Measurements from ENCODE around the gene KRTAP26-1.
A peak's percentile ranks its signal among the peaks of the same experiment; 100 is the strongest.

KRTAP26-1 gene

GRCh38 chr21:30320215-30320614 is at the start of gene KRTAP26-1:
TSS of gene KRTAP26-1 (minus strand) at chr21:30320315. CDS start at chr21:30320035, 280 bp downstream.
- DNase-seq: no peak

GRCh38 chr21:30355906-30356305 is 35.8 kb upstream of the KRTAP26-1 start:
- DNase-seq: no peak

- no peak for DNase-seq
Measured at GRCh38 chr21:30354308-30355005, 34.3 kb upstream of the KRTAP26-1 start.

- no peak for DNase-seq
Measured at GRCh38 chr21:30351534-30351933, 31.4 kb upstream of the KRTAP26-1 start.

GRCh38 chr21:30349572-30349971 is 29.5 kb upstream of the KRTAP26-1 start:
- peak in 1 of 2 experiments; percentile 15 for DNase-seq

GRCh38 chr21:30348506-30348905 is 28.4 kb upstream of the KRTAP26-1 start, which contains the start of gene KRTAP23-1:
TSS of gene KRTAP23-1 (minus strand) at chr21:30348606. CDS start at chr21:30348606, 0 bp downstream.
- DNase-seq: no peak

- DNase-seq: no peak
Measured at GRCh38 chr21:30345014-30345413, 24.9 kb upstream of the KRTAP26-1 start.

- DNase-seq: peak; percentile 11 to 42
Measured at GRCh38 chr21:30340714-30341573, 20.8 kb upstream of the KRTAP26-1 start.

GRCh38 chr21:30338717-30339116 is 18.6 kb upstream of the KRTAP26-1 start:
- no peak for DNase-seq

- no peak for DNase-seq
Measured at GRCh38 chr21:30337772-30338171, 17.7 kb upstream of the KRTAP26-1 start.

- no peak for DNase-seq
Measured at GRCh38 chr21:30337276-30337744, 17.2 kb upstream of the KRTAP26-1 start, which contains the start of gene KRTAP27-1. TSS of gene KRTAP27-1 (minus strand) at chr21:30337694. CDS start at chr21:30337668, 26 bp downstream.

GRCh38 chr21:30336596-30336995 is 16.5 kb upstream of the KRTAP26-1 start:
- DNase-seq: no peak

- no peak for DNase-seq
Measured at GRCh38 chr21:30333736-30334135, 13.6 kb upstream of the KRTAP26-1 start.

GRCh38 chr21:30332681-30333080 is 12.6 kb upstream of the KRTAP26-1 start:
- DNase-seq: no peak

- no peak for DNase-seq
Measured at GRCh38 chr21:30329203-30329875, 9.2 kb upstream of the KRTAP26-1 start.

- DNase-seq: no peak
Measured at GRCh38 chr21:30326390-30326789, 6.3 kb upstream of the KRTAP26-1 start.

GRCh38 chr21:30315701-30316100 is 4.4 kb downstream of the KRTAP26-1 start:
- DNase-seq: no peak

- peak; percentile 25 to 29 for DNase-seq
Measured at GRCh38 chr21:30306884-30307283, 13.2 kb downstream of the KRTAP26-1 start.

GRCh38 chr21:30305136-30305535 is 15.0 kb downstream of the KRTAP26-1 start:
- no peak for DNase-seq

- no peak for DNase-seq
Measured at GRCh38 chr21:30289215-30289614, 30.9 kb downstream of the KRTAP26-1 start, which contains the start of gene KRTAP25-1. TSS of gene KRTAP25-1 (minus strand) at chr21:30289514. CDS start at chr21:30289490, 24 bp downstream.

GRCh38 chr21:30282850-30283249 is 37.3 kb downstream of the KRTAP26-1 start, which contains the start of gene KRTAP24-1:
TSS of gene KRTAP24-1 (minus strand) at chr21:30282950. CDS start at chr21:30282932, 18 bp downstream.
- no peak for DNase-seq

- DNase-seq: no peak
Measured at GRCh38 chr21:30271611-30272010, 48.5 kb downstream of the KRTAP26-1 start.

GRCh38 chr21:30271156-30271555 is 49.0 kb downstream of the KRTAP26-1 start:
- no peak for DNase-seq
